Stimulated activated CD8-positive, alpha-beta memory T cell treated with anti-CD3 and anti-CD28 coated beads, Interleukin-15, amount 100 ng/mL, for 1 hour (primary cell): ENCODE measurements around the gene JARID2.
A peak's percentile ranks its signal among the peaks of the same experiment; 100 is the strongest.
"Not testable (repeated sequence)": the region's sequence is repeated elsewhere in the genome, so short reads cannot be mapped to it uniquely, and the experiment has no call there.

ENCODE experiments used
- DNase-seq: peaks from one replicate; pipeline ENCODE4 v3.0.0-alpha.2; 2020; ENCODE audit warnings: low read depth

JARID2 gene

DNA sequence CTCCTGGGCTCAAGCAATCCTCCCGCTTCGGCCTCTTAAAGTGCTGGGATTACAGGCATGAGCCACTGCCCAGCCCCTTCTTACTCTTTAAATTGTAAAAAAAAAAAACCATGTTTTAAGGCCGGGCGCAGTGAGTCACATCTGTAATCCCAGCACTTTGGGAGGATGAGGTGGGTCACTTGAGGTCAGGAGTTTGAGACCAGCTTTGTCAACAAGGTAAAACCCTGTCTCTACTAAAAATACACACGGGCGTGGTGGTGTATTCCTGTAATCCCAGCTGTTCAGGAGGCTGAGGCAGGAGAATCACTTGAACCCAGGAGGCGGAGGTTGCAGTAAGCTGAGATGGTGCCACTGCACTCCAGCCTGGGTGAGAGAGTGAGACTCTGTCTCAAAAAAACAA lies 43.6 kb downstream of the JARID2 start:
- DNase-seq: not testable (repeated sequence)

DNA sequence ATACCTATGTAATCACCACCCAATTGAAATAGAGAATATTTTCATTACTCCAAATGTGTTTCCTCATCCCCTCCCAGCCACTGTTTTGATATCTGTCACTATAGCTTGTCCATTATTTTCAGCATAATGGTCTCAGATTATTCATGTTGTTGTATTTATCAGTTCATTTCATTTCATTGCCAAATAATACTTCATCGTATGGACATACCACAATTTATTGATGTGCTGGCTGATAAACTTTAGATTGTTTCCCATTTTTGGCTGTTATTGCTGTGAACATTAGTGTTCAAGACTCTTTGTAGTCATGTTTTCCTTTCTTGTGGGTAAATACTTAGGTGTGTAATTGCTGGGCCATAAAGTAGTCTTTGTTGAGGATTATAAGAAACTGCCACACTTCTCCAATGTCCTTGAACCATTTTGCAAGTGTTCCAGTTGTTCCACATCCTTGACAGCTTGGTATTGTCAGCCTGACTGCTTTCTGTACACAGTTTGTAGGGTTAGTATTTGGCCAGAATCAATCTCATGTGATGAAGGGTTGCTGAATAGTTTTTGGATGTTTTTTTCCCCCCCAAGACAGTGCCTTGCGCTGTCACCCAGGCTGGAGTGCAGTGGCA lies 44.3 kb downstream of the JARID2 start:
- DNase-seq: no peak

DNA sequence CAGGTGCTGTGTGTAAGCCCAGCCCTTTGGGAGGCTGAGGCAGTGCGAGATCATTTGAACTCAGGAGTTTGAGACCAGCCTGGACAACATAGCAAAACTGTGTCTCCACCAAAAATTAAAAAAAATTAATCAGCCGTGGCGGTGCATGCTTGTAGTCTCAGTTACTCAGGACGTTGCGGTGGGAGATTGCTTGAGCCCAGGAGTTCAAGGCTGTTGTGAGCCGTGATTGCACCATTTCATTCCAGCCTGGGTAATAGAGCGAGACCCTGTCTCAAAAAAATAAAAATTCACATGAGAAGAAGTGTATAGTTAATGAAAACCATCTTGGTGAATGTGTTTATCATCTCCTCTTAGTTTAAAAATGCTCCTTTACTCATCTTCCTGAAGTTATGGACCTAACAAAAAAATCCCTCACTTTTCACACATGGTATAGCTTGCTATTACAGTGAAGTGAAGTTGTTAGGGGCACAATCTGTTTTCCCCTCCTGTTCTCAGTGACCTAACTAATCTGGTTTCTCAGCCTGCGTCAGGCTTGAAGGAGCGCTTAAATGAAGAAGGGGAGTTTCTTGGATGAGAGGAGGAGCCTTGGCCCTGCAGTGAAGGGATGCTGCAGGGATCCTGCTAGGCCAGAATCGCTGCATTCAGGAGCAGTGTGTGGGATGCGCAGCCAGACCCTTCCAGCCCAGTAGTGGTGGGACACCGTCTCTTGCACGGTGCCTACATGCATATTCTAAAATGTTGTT lies 45.3 kb downstream of the JARID2 start:
- DNase-seq: no peak

DNA sequence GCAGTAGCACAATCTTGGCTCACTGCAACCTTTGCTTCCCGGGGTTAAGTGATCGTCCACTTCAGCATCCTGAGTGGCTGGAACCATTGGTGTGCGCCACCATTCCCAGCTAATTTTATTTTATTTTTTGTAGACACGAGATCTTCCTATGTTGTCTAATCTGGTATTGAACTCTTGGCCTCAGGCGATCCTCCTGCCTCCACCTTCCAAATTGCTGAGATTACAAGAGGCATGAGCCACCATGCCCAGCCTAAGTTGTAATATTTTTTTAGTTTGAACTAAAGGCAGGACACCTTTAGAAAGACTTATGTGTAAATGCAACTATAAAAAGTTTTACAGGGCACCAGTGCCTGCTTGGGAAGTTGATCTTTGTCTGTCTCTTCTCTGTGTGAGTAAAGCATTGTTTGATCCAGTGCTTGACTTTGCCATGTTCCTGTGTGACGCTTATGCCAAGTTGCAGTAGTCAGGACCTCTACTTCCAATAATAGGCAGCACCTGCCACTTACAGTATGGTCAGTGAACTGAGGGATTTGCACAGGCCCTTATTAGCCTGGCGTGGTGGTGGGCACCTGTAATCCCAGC lies 46.9 kb downstream of the JARID2 start:
- DNase-seq: no peak

DNA sequence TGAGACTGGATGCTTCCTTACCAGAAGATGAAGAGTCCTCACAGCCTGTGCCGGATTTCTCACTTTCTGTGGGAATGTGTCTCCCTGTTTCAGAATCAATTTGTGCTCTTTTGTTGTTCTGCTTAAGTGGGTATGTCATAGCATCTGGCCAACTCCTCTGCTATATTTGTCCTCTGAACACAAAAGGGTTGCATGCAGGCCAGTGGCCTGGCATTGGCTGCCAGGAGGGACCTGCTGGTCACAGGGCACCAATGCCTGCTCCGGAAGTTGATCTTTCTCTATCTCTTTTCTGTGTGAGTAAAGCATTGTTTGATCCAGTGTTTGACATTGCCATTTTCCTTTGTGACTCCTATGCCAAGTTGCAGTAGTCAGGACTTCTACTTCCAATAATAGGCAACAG lies 47.8 kb downstream of the JARID2 start:
- no peak for DNase-seq

DNA sequence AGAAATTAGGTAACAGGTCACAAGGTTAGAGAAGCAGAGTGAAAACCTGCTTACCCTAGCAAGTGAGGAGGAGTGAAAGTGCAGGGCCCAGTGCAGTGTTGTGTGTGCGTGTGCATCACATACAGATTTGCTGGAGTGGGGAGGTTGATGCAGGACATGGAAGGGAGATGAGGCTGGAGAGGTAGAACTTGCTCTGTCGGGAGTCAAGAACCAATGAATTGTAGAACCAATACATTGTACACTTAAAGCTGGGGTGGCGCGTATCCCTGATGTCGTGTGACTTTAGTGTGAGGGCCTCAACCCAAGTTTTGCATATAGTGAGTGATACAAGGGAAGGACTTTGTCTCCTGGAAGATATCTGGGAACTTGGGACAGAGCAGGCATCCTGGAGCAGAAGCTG lies 48.6 kb downstream of the JARID2 start:
- no peak for DNase-seq

DNA sequence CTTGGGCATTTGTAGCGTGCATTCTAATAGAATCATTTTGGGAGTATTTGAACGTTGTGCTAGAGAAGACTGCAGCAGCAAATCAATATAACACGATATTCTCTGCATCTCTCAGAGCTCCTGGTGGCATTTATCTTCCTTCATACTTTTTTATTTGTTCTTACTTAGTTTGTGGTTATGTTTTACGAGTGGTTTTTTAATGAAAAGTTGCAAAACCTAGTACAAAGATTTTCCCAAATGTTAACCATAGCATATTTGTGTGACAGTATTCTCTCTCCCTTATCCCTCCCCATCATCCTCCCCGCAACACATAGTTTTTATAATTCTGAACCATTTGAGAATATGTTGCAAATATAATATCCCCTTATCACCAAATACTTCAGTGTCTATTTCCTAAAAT lies 50.4 kb downstream of the JARID2 start:
- DNase-seq: no peak

DNA sequence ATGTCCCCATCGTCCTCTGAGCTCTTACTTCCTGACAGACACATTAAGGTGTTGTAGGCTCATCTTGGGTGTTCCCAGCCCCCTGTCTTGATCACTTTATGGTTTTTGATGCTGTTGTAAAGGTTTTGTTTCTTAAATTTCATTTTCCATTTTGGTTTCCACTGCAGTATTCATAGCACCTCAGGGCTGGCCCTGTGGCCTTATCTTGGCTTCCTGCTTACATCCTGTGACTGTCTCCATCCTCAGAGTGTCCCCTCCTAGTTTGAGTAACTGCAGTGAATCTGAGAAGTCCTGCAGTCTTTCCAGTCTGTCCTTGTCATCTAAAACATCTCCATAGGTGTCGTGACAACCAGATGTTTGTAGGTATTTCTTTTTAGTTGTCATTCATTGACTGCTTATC lies 50.9 kb downstream of the JARID2 start:
- DNase-seq: no peak

DNA sequence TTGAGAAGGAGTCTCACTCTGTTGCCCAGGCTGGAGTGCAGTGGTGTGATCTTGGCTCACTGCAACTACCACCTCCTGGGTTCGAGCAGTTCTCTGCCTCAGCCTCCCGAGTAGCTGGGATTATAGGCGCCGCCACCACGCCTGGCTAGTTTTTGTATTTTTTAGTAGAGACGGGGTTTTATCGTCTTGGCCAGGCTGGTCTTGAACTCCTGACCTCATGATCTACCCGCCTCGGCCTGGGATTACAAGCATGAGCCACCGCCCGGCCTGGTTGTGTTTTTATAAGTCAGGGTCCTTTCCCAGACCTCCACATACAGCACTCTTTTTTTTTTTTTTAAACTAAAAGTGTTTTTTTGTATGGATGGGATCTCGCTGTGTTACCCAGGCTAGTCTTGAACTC lies 51.3 kb downstream of the JARID2 start:
- DNase-seq: not testable (repeated sequence)

DNA sequence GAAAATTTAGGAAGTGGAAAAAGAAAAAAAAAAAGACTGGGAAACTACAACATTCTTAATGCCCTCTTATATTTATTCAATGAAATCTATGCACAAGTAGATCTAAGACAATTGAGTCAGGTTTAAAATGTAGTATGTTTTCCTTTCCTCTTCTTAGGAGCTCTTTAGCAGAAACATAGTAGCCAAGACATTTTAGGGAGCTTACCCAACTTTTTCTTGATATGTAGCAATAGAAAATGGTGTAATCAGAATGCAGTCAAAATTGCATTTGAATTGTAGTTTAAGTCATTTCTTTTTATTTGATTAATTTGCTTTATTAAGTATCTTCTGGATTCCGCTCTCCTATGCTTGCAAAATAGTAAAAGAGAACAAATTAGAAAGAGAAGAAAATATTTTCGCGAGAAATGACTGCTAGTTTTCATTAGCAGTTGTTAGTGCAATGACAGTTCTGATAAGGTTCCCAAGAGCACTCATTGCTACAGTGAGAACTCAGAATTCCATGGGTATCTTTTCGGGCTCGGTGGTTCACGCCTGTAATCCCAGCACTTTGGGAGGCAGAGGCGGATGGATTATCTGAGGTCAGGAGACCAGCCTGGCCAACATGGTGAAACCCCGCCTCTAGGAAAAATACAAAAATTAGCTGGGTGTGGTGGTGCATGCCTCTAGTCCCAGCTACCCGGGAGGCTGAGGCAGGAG lies 52.2 kb downstream of the JARID2 start:
- DNase-seq: no peak

DNA sequence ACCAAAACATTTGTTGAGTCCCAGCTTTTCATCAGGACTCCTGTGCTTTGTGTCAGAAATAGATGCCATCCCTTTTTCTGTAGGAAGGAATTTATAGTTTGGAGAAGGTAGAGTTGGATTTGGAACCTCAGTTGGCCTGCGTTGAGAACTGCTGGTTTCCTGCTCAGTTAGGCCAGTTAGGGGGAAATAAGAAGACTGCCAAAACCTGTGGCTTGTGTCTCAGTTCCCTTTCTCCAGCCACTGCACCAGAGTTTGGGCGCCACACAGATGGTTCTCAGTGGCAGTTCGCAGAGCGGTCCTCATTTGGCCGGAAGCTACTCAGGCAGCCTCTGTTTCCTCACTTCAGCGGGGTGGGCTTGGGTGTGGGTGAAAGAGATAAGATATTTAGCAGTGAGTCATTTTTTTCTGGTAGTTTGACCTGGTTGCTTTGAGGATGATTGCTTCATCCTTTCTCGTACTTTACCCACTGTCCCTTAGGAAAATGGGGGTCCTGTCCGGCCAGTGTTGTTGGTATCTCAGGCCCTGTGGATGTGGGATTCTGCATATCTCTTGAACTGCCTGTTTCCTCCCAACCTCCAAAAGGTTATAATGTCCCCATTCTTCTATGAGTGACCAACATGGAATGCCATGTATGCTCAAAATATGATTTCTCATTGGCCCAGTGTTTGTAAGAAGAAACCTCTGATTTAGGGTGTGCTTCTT lies 53.7 kb downstream of the JARID2 start:
- DNase-seq: peak; percentile 15

DNA sequence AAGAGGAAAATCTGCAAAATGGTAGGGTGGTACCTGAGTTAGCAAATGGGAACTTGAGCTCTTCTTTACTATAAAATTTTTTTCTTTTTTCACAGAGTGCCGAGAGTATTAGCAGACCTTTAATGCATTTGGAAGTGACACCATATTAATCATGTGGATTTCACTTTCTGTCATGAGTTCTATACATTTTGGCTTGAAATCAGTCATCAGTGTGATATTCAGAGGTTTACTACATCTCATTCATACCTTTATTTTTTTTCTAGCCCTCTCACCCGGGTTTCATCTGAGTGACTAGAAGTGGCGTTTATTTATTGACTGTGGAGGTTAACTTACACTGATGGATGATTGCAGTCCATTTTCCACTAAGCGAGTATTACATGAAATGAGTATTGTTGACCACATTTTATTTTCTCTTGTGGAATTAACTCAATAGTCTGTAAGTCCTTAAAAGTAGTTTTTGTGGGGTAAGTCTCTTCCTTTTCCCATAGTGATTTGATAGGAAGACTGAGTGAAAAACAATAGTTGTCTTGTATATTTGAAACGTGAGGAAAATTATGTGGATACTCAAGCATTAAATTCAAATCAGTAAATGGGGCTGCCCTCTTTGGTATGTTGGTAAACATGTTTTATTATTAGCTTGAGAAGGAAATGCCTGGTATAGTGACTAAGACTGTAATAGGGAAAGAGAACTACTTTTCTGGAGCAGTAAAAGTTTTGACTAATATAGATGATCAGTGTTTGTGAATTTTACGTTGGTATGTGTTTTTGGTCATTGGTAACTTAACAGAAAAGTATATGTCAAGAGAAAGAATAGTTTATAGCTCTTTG lies 55.5 kb downstream of the JARID2 start:
- no peak for DNase-seq

DNA sequence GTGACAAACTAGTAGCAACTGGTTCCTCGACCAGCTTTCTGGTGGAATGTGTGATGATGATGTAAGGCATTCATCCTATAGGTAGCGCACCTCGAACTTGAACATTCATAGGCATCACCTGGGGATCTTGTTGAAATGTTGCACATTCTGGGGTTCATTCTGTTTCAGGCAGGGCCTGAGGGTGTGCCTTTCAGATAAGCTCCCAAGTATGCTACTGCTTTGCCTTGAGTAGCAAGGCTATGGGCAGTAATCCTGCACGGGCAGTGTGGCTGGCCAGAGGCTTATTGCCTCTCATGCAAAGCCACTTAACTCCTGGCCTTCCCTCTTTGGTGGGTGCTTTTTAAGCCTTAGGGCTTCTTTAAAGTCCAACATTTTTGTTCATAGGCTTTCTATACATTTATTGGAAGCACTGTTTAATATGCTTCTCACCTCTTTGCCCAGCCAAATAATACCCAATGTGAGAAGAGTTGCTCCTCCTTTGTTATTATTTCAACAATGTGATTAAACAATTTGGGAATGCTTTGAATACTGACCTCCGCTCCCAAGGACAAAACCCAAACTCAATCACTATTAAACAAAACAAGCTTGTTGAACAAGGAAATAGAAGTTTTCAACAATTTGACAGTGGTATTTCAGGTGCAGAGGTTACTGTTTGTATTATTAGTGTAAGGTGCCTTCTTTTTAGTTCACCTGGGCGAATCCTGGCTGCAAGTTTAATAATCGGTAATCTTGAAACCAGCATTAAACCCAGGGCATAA lies 57.5 kb downstream of the JARID2 start:
- DNase-seq: no peak

DNA sequence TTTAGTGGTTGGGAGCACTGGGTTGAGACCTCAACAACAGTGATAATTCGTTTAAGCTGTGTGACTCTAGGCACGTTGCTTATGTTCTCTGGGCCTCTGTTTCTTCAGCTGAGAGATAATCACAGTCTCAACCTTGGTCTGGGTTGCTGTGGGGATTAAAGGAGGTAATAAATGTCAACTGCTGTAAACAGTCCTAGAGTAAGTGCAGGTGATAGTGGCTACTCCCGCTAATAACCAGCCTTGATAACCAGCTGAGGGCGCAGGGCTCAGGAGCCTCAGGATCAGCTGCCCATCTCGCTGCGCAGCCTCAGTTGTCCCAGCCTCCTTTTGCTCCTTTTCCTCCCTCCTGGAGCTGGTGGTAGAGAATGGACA lies 58.0 kb downstream of the JARID2 start:
- DNase-seq: no peak

DNA sequence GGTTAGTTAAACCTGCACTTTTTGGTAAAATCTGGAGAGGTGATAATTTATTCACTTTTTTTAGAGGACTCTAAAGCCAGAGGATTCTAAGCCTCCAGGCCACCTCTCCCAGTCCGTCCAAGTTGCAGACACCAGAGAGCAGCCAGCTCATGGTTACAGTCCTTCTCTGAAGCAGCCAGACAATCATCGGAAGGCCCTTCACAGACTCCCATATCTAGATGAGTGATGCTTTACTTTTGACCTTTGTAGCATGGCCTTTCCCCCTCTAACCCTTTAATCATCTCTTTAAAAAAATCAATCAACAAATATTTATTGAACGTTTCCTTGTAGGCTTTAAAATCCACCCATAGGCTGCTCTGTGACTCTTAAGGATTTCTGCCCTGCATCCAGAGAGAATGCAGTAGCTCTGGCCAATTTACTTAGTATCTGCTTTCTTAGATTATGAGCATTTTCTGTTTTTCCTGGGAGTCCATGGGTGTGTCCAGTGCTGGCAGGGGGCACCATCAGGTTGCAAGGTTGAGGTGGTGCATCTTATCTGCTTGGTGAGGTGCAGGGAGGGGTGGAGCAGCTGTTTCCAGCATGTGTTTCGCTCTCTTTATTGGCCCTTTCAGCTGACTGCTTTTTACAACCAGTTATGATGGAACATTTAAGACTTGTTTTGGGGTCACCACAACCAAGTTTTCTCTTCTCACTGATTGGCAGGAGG lies 58.6 kb downstream of the JARID2 start:
- no peak for DNase-seq

DNA sequence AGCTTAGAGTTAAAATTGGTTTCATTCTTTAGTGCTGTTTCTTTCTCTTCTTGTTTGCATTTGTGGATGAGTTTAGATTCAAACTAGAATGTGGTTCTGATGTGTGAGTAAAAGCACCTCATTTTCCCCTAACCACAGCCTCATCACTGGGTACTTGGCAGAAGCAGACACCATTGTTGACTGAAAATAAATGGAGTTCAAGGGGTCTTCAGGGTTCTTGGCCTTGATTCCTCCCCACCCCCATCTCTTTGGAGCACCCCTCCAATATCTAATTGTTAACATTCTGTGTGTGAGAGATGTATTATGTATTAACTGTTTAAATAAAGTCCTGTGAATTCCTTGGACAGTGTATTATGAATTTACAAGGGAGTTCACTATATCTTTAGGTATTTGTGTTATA lies 59.6 kb downstream of the JARID2 start:
- no peak for DNase-seq

DNA sequence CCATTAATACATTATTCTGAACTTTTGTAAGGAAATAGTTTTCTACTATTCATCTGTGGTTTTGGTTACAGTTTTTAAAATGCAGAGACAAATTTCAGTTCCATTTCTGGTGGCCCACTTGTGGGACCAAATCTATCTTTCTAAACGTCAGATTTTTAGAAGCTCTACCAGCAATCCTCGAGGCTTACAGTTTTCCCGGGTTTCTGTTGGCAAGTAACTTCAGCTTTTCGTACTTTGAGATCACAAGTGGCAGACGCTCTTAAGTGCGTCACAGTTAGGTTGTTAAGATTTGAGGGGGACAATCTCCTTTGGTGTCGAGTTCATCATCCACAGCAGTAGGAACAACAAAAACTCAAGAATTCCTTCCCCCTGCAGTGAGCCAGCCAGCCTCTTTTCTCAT lies 60.0 kb downstream of the JARID2 start:
- DNase-seq: no peak

DNA sequence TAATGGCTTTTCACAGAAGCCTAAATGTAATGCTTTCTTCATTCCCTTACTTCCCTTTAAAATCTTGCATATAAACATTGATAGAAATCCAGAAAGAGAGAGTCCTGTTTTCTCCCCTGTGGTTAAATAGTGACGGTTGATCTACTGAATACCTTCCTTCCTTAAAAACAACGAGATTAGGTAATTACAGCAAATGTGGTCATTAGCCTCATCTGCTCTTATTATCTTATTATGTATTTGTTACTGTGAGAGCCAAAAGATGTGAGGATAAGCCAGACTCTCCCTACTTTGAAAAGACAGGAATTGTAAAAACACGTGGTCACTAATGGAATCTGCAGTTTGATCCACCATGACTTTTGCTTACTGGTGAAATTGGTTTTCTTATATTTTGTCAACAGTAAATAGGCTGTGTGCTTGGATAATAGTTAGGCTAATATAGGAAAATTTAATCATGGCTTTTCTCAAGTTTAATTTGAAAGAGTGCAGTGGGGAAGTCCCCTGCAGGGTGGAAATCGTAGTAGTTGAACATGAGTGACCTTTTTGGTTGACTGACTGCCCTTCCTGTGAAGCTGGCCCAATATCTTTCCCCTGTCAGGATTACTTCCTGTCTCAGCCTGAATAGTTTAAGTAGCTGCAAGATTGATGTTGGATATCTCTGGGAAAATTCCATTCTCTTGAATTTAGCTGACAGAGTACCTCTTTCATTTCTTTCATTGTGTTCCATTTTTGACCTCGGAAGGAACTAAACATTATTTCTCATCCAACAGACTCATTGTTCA lies 62.8 kb downstream of the JARID2 start:
- no peak for DNase-seq

DNA sequence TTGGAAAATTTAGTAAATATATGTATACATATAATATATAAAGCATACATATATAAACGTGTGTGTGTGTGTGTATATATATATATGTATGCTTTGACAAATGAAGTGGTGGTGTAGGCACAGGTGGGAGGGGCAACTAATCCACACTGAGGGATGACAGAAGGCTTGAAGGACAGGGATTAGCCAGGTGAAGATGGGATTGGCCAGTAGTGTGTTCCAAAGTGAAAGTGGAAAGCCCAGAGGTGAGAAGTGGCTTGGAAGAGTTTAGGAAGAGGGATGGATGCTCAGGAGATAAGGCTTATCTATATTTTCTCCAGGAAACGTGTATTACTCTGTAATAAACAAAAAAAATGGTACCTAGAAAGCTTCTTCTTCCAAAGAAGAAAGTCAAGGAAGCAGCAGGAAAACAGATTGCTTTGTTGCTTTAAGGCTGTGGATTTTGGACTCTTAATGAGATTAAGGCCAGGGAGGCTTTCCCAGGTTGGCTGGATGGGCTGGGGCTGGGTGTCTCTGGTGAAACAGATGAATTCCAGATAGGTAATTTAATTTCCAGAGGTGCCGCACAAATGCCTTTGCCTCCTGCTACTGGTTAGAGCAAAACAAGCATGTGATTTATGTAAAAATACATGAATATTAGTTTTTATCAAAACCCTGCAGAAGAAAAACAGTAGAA lies 63.9 kb downstream of the JARID2 start:
- DNase-seq: no peak
